HCT116 (cell line): Measurements from ENCODE around the gene SRCAP. TPM values are rescaled to one million over a fixed set of nuclear protein-coding genes. Genes with fewer than 3 reads are reported as not detected.

Experiments used
- ATAC-seq: fragments of 200-7000 bp; cut with Tn5 transposase; 2 replicates; pipeline ENCODE4 v1.9.1; 2020; ENCODE audit warnings: mild to moderate bottlenecking, moderate library complexity
- BruUV-seq: library from RNA; stranded (reverse); fragments of 400-500 nt; replicated peaks from 2 replicates; lab custom pipeline; 2021; lab: Mats Ljungman, UMichigan
- CTCF ChIA-PET: fragments of 300-600 bp; sonication (Branson Sonifier 250); formaldehyde crosslinking; loops from one replicate; lab custom pipeline; 2021; ENCODE audit warnings: antibody characterized with exemption; lab: Charles Lee
- POLR2A ChIA-PET: fragments of 300-600, 350-600 bp; sonication (Branson Sonifier 250); formaldehyde crosslinking; loops from one replicate; lab custom pipeline; 2021; ENCODE audit warnings: antibody characterized with exemption; lab: Charles Lee
- RAD21 ChIA-PET, 2 experiments: fragments of 300-600 bp; sonication (Branson Sonifier 250); formaldehyde crosslinking; loops; one replicate each; lab custom pipeline; 2023; ENCODE audit warnings: low total read pairs in 2 of 2; ENCODE audit not compliant: uncharacterized antibody in 2 of 2, unreplicated experiment in 2 of 2, low non-redundant PET in 1 of 2; lab: Charles Lee
- DNase-seq: peaks from one replicate; pipeline ENCODE4 v3.0.0-alpha.2; 2010; ENCODE audit warnings: low read depth, low spot score
- H2AFZ ChIP-seq: fragments of 200-600 bp; shearing (Covaris generic), sonication (generic); 2 replicates; pipeline ENCODE4 v1.6.1; 2017; ENCODE audit warnings: low read depth, mixed run types, mixed read lengths, antibody characterized with exemption, low read length; ENCODE audit not compliant: poor library complexity, severe bottlenecking
- H3K27ac ChIP-seq: 2 replicates; pipeline ENCODE4 v1.5.1; 2012; ENCODE audit warnings: low read depth, low read length
- H3K27me3 ChIP-seq: fragments of 200-600 bp; sonication (generic); 2 replicates; pipeline ENCODE4 v1.6.1; 2016; ENCODE audit warnings: mixed run types, low read length, mixed read lengths; ENCODE audit not compliant: insufficient read depth
- H3K36me3 ChIP-seq, 2 experiments: fragments of 200-500 bp in 1 of 2; fragments of 200-600 bp in 1 of 2; sonication (Bioruptor generic) in 1 of 2; sonication (generic) in 1 of 2; 2 replicates each; pipeline versions ENCODE4 v1.5.1 to v1.6.1; 2014 to 2016; ENCODE audit warnings: low read length in 2 of 2, inconsistent platforms in 1 of 2, mixed read lengths in 1 of 2, mixed run types in 1 of 2; ENCODE audit not compliant: insufficient read depth in 2 of 2, control insufficient read depth in 1 of 2
- H3K4me1 ChIP-seq, 2 experiments: fragments of 200-600 bp in 1 of 2; sonication (generic) in 1 of 2; 2 replicates each; pipeline versions ENCODE4 v1.5.1 to v1.6.1; 2012 to 2017; ENCODE audit warnings: low read length in 2 of 2, inconsistent platforms in 1 of 2, mild to moderate bottlenecking in 1 of 2, mixed read lengths in 1 of 2, mixed run types in 1 of 2, moderate library complexity in 1 of 2; ENCODE audit not compliant: insufficient read depth in 2 of 2, control insufficient read depth in 1 of 2
- H3K4me2 ChIP-seq: fragments of 200-600 bp; sonication (generic); 2 replicates; pipeline ENCODE4 v1.6.1; 2017; ENCODE audit warnings: mixed run types, low read length, mixed read lengths
- H3K4me3 ChIP-seq, 2 experiments: fragments of 200-600 bp in 1 of 2; sonication (generic) in 1 of 2; replicated peaks in 1 of 2; 2 replicates each; pipeline ENCODE4 v1.5.1; 2011 to 2016; ENCODE audit warnings: low read length in 2 of 2, control low read depth in 1 of 2, low read depth in 1 of 2, mild to moderate bottlenecking in 1 of 2, mixed read lengths in 1 of 2, mixed run types in 1 of 2
- H3K79me2 ChIP-seq: fragments of 200-600 bp; sonication (generic); 2 replicates; pipeline ENCODE4 v1.6.1; 2017; ENCODE audit warnings: mild to moderate bottlenecking, mixed run types, low read length, moderate library complexity, mixed read lengths; ENCODE audit not compliant: insufficient read depth
- H3K9ac ChIP-seq: fragments of 200-600 bp; sonication (generic); 2 replicates; pipeline ENCODE4 v1.6.1; 2016; ENCODE audit warnings: low read length, mixed read lengths
- H3K9me2 ChIP-seq: fragments of 200-600 bp; sonication (generic), shearing (Covaris generic); 2 replicates; pipeline ENCODE4 v1.6.1; 2017; ENCODE audit warnings: mixed run types, mild to moderate bottlenecking, moderate library complexity; ENCODE audit not compliant: insufficient read depth
- H3K9me3 ChIP-seq, 2 experiments: fragments of 200-500 bp in 1 of 2; fragments of 200-600 bp in 1 of 2; sonication (Bioruptor generic) in 1 of 2; sonication (generic) in 1 of 2; 2 replicates each; pipeline ENCODE4 v1.6.1; 2014 to 2017; ENCODE audit warnings: low read length in 2 of 2, mixed read lengths in 2 of 2, inconsistent platforms in 1 of 2, low read depth in 1 of 2, mild to moderate bottlenecking in 1 of 2, mixed run types in 1 of 2, moderate library complexity in 1 of 2; ENCODE audit not compliant: control insufficient read depth in 1 of 2, insufficient read depth in 1 of 2
- H4K20me1 ChIP-seq: fragments of 200-600 bp; sonication (generic), shearing (Covaris generic); 2 replicates; pipeline ENCODE4 v1.6.1; 2017; ENCODE audit warnings: mixed run types, mild to moderate bottlenecking, moderate library complexity; ENCODE audit not compliant: insufficient read depth
- ATF3 ChIP-seq: IDR thresholded peaks from 2 replicates; pipeline ENCODE4 v1.6.1; 2012
- CBX3 ChIP-seq: IDR thresholded peaks from 2 replicates; pipeline ENCODE4 v1.6.1; 2012; ENCODE audit warnings: low read depth
- EGR1 ChIP-seq: IDR thresholded peaks from 2 replicates; pipeline ENCODE4 v1.6.1; 2012; ENCODE audit warnings: low read depth
- ELF1 ChIP-seq: IDR thresholded peaks from 2 replicates; pipeline ENCODE4 v1.6.1; 2012; ENCODE audit warnings: low read depth, borderline replicate concordance
- EZH2 ChIP-seq: fragments of 200-600 bp; sonication (generic); IDR thresholded peaks from 2 replicates; pipeline ENCODE4 v1.6.1; 2017; ENCODE audit warnings: antibody characterized with exemption, mixed run types
- EZH2phosphoT487 ChIP-seq: fragments of 200-600 bp; IDR thresholded peaks from 2 replicates; pipeline ENCODE4 v1.6.1; 2018; ENCODE audit warnings: antibody characterized with exemption, borderline replicate concordance
- FOSL1 ChIP-seq: IDR thresholded peaks from 2 replicates; pipeline ENCODE4 v1.6.1; 2012; ENCODE audit warnings: low read depth
- JUND ChIP-seq: IDR thresholded peaks from 2 replicates; pipeline ENCODE4 v1.6.1; 2012
- MAX ChIP-seq: IDR thresholded peaks from 2 replicates; pipeline ENCODE4 v1.6.1; 2012
- POLR2A ChIP-seq: IDR thresholded peaks from 2 replicates; pipeline ENCODE4 v1.7.0; 2011; ENCODE audit warnings: borderline replicate concordance; ENCODE audit not compliant: insufficient read depth, insufficient read length; ENCODE audit errors: extremely low read depth
- POLR2AphosphoS5 ChIP-seq: IDR thresholded peaks from 2 replicates; pipeline ENCODE4 v1.6.1; 2011; ENCODE audit warnings: mild to moderate bottlenecking, low read depth, low read length, moderate library complexity
- RAD21 ChIP-seq: IDR thresholded peaks from 2 replicates; pipeline ENCODE4 v1.6.1; 2012; ENCODE audit warnings: low read depth, mild to moderate bottlenecking
- REST ChIP-seq: IDR thresholded peaks from 2 replicates; pipeline ENCODE4 v1.6.1; 2012; ENCODE audit warnings: low read depth
- SIN3A ChIP-seq: IDR thresholded peaks from 2 replicates; pipeline ENCODE4 v1.6.1; 2012; ENCODE audit warnings: low read depth
- SRF ChIP-seq: IDR thresholded peaks from 2 replicates; pipeline ENCODE4 v1.6.1; 2012; ENCODE audit warnings: low read depth
- TCF7L2 ChIP-seq: IDR thresholded peaks from 2 replicates; pipeline ENCODE4 v1.7.0; 2011; ENCODE audit warnings: borderline replicate concordance, inconsistent platforms; ENCODE audit not compliant: insufficient read depth, insufficient read length; ENCODE audit errors: extremely low read depth
- YY1 ChIP-seq: IDR thresholded peaks from 2 replicates; pipeline ENCODE4 v1.6.1; 2011; ENCODE audit warnings: low read length, low read depth, moderate library complexity, mild to moderate bottlenecking; ENCODE audit not compliant: insufficient replicate concordance; ENCODE audit errors: extremely low read depth
- ZBTB33 ChIP-seq: IDR thresholded peaks from 2 replicates; pipeline ENCODE4 v1.6.1; 2011; ENCODE audit warnings: mild to moderate bottlenecking, low read length, moderate library complexity; ENCODE audit not compliant: insufficient replicate concordance; ENCODE audit errors: extremely low read depth
- ZFX ChIP-seq: fragments of 450-650 bp; IDR thresholded peaks from 2 replicates; pipeline ENCODE4 v1.6.1; 2017
- ZNF274 ChIP-seq: fragments of 200-500 bp; sonication (Bioruptor generic); IDR thresholded peaks from 2 replicates; pipeline ENCODE4 v1.6.1; 2014; ENCODE audit warnings: mild to moderate bottlenecking, low read depth, low read length, inconsistent platforms
- intact Hi-C: fragments of 100-400 bp; cut with micrococcal nuclease; formaldehyde crosslinking; loops from 2 replicates; pipeline ENCODE4 v1.10.0; 2022
- total RNA-seq: library from RNA; stranded (reverse); gene quantifications from one replicate; pipeline ENCODE4 v1.2.1, GENCODE V29; 2021; ENCODE audit not compliant: unreplicated experiment

SRCAP gene
- total RNA-seq, 1 experiment from 2014 or later, result 59.6 TPM

- H3K36me3 ChIP-seq, result peaks cover 24 to 30% of the 10 kb centered on the region in 2 experiments
- no peaks in the 10 kb centered on the region for H3K27me3 ChIP-seq
- no peaks in the 10 kb centered on the region for H3K9me2 ChIP-seq
- H2AFZ ChIP-seq, result no peak overlapping the region
- DNase-seq, result peak; percentile 94
- peak overlapping the region; percentile 90 for H3K9ac ChIP-seq
- POLR2A ChIA-PET, result interaction anchor here (0.6 to 1.5 kb wide), 3 partner anchors 35 to 146 kb away, joined by 3 to 4 read pairs (median 3); no protein-coding TSS in a partner anchor
- peaks cover 18 to 24% of the 10 kb centered on the region in 2 experiments for H3K4me1 ChIP-seq
- RAD21 ChIA-PET, result interaction anchor here in 1 of 2 experiments (1.0 kb wide), 1 partner anchor 146 kb away, joined by 3 read pairs; no protein-coding TSS in a partner anchor
- intact Hi-C loops, result loop anchor here (2.0 kb wide), 1 partner anchor 40 kb away; the partner anchor contains the start of gene SRCAP
- H3K4me3 ChIP-seq, result peak overlapping the region; percentile 88 to 94
- H3K27ac ChIP-seq, result peak overlapping the region; percentile 97
- H4K20me1 ChIP-seq, result no peaks in the 10 kb centered on the region
- peak overlapping the region; percentile 80 for H3K4me2 ChIP-seq
- CTCF ChIA-PET, result interaction anchor here (1.0 to 2.4 kb wide), 8 partner anchors 8 to 546 kb away, joined by 3 to 9 read pairs (median 4); partner anchors contain the start of genes DCTPP1 and PRR14
- peak; percentile 21 for ATAC-seq
- TSS peak; percentile 74 for BruUV-seq
- peaks cover 41% of the 10 kb centered on the region for H3K79me2 ChIP-seq
- no peaks in the 10 kb centered on the region for H3K9me3 ChIP-seq
- TF ChIP-seq ZFX (no peak; the same call in 1 of the 2 replicates), ZNF274 (no peak), EZH2 (no peak), JUND (no peak), SIN3A (no peak), MAX (no peak), ATF3 (no peak), POLR2A (peak; percentile 29), CBX3 (no peak), EGR1 (no peak), YY1 (peak; percentile 52), FOSL1 (no peak), REST (no peak), TCF7L2 (peak; percentile 65), RAD21 (no peak), SRF (no peak), POLR2AphosphoS5 (0 out of 2 replicates have a peak, but pooled peaks have one; percentile 18), ELF1 (no peak), EZH2phosphoT487 (no peak), ZBTB33 (no peak)
These were observed 40.1 kb upstream of the SRCAP start for GRCh38 chr16:30658731-30659506.
